DMS114 treated with DMSO at 0.1 percent for 48 hours (cell line): Measurements from ENCODE around the gene NAV2.
"Not testable (repeated sequence)": the region's sequence is repeated elsewhere in the genome, so short reads cannot be mapped to it uniquely, and the experiment has no call there.

ENCODE experiments used
- DNase-seq: peaks from one replicate; lab custom pipeline; 2025; ENCODE audit not compliant: unreplicated experiment; lab: John Stamatoyannopoulos, UW

Gene NAV2

DNA sequence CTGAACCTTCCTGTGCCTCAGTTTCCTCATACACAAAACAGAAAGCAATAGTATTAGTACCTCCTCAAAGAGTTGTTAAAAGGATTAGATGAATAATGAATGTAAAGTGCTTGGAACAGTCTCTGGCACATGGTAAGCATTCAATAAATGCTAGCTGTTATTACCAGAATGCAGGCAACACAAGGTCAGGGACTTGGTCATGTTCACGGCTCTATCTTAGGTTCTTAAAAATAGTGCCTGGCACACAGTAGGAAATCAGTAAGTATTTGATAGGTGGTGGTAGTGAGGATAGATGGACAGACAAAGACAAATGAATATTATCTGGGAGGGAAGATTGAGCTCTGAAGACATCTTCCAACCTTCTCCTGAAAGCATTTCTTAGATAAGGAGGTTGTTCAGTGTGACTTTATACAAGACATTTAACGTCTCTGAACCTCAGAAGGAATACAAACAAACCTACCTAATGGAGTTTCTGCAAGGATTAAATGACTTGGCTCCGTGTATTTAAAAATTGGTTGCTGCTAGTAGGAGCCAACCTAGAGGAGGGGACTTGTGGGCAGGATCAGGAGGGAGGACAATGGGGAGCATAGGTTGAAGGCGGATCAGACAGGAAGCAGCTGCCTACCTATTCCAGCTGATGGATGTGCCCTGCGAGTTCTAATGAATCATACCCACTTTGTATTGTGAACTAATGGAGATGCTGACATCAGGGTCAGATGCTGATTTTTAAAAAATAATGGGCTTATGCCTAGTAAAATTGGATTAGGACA lies 353.6 kb downstream of the NAV2 start:
- no peak for DNase-seq

DNA sequence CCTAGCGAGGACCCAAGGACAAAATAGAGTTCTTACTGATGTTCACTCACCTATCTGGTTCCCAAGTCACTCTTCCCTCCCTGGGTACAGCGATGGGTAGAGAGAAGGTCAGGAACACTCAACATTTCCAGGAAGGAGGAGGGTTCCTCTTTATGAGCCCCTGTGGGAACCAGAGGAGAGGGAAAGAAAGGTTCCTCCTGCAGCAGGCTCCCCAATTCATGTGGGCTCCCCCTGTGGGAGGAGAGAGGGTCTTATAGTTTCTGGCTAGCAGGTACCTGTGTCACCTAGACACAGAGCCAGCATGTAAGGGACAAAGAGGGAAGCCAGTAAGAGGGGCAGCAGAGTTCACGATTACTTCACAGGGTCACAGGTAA lies 354.1 kb downstream of the NAV2 start:
- DNase-seq, result no peak

DNA sequence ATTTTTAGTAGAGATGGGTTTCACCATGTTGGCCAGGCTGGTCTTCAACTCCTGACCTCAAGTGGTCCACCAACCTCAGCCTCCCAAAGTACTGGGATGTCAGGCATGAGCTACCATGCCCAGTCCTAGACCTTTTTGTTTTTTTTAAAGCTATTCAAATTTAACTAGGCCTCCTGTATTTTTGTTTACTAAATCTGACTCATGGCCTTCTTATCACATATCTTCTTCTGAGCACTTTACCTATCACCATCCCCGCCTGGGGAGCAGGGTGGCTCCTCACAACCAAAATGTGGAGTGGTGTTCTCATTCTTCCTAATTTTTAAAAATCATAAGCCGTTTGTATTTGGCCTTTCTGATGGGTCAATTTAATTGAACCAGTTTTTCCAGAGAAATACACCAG lies 355.0 kb downstream of the NAV2 start:
- DNase-seq, result no peak

DNA sequence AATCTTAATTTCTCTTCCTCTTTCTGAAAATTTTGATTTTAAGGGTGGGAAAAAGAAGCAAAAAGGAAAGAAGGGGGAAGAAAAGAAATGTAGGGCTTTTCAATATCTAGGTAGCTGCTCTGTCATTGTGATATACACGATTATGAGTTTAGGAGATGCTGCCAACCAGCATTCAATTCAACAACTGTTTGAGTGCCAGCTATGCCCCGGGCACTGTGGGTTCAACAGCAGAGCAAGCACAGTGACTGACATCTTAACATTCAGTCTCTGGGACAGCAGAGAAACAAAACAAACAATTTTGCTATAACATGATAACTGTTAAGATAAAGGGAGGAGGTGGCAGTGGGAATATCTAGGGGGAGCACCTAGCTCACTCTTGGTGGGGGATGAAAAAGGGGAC lies 356.1 kb downstream of the NAV2 start:
- no peak for DNase-seq

DNA sequence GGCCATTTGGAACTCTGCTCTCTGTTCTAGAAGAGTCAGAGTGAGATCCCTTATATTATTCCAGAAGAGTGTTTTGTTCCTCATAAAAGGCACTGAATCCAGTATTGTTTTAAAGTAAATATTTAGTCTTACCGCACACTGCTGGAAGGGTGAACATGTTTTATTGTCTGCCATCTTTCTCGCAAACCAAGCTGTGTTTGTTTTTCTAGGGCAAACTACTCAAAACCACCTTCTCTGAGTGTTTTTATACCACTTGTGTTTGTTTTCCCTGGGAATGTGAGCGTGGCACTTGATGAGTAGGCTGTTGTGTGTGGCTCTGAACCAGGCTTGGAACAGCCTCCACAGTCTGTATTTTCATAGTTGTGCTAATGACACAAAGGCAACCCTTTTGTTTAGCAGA lies 357.8 kb downstream of the NAV2 start:
- DNase-seq, result no peak

DNA sequence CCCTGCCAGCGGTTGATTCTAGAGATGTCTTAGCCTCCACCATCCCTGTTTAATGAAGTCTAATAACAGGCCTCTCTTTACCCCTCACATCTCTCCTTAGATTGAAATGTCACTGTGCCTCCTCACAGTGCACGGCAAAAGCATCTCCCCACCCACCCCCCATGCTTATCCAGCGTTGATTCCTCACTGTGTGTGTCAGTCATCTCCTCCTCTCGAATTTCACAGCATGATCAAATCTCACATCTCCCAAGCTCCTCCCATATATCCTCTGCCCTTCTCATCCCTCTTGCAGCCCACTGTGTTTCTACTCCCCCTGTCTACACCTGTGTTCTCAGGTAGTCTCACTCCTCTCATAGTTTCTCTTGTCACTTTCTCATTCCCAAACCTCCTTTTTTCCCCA lies 363.0 kb downstream of the NAV2 start:
- DNase-seq, result no peak

DNA sequence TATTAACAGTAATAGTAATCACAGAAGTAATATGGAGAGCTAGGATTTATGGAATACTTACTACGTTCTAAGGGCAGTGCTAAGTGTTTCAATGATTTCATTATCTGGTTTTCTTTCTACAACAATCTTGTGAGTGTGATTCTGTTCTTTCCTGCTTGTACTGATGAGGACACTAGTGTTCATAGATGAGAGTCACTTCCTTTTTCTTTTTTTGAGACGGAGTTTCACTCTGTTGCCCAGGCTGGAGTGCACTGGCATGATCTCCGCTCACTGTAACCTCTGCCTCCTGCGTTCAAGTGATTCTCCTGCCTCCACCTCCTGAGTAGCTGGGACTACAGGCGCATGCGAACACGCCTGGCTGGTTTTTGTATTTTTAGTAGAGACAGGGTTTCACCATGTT lies 366.2 kb downstream of the NAV2 start:
- DNase-seq, result no peak

DNA sequence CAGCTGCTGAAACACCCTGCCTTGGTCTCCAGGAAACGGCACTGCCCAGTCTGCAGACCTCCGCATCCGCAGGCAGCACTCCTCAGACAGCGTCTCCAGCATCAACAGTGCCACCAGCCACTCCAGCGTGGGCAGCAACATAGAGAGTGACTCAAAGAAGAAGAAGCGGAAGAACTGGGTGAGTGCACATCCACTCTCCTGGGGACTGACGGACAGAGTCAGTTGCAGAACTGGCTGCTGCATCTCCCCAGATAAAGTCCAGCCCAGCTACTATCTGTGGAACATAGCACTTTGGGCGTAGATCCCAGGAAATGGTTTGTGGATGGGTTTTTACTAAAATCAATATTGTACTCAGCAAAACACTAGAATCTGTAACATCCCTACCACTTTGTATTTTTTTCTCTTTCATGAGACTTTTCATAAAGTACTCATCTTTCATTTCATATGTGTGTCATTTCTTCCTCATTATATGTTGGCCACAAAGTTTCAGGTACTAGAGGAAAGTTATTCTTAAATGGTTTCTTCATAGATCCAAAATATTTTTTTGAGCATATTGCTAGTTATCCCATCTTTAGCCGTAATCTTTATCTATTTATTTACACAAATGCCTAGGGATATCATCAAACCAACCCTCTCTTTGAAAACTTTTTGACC lies 367.5 kb downstream of the NAV2 start:
- no peak for DNase-seq

DNA sequence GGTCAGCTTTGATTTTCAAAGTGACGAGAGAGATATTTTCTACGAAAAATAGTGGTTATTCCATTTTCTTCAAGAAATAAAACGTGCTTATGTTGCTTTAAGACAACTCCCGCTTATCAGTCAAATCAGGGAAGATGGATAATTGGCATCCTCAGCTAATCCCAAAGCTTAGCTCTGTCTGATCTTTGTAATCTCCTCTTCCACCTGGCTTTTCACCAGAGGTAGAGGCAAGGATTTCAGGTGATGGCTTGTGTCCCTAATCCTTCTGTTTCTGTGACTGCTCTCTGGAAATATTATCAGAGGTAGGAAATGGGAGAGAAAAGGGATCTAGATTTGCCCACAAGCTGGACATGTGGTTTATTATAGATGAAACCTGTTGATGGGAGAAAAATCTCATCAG lies 368.7 kb downstream of the NAV2 start:
- no peak for DNase-seq

DNA sequence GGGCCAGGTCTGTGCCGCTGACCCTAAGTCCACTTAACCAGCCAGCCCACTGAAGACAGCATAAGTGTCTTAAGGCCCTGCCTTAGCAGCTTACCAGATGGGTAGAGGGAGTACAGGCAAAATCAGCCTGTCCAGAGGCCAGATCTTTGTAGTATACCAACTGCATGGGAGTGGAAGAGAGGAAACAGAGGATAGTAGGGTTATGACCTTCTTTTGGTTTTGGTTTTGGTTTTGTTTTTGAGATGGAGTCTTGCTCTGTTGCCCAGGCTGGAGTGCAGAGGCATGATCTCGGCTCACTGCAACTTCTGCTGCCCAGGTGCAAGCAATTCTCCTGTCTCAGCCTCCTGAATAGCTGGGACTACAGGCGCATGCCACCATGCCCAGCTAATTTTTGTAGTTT lies 371.2 kb downstream of the NAV2 start:
- not testable (repeated sequence) for DNase-seq

DNA sequence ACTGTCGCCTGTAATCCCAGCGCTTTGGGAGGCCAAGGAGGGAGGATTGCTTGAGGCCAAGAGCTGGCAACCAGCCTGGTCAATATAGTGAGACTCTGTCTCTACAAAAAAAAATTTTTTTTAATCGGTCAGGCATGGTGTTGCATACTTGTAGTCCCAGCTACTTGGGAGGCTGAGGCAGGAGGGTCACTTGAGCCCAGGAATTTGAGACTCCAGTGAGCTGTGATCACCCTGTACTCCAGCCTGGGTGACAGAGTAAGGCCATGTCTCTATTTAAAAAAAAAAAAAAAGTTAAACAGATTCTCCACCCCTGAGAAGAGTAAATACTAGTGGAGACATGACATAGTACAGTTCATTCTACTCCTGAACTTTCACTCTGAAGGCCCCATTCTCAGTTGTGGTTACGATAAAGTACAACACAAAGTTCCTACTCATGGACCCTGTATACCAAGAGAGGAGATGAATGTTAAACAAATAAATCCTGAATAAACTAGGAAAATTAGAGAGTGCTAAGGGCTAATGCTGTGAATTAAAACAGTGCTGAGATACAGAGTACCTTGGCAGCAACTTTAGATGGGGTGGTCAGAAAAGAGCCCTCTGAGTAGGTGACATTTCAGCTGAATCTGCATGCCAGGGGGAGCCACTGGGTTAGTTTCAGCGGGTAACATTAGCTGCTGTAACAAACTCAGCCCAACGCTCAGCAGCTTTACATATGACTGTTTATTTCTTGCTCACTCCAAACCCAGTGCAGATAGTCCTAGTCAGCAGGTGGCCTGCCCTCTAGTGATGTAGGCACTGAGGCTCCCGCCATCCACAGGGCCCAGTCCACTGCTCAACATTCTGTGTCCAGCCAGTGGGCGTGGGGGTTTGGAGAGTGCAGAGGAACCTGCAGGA lies 372.5 kb downstream of the NAV2 start:
- no peak for DNase-seq

DNA sequence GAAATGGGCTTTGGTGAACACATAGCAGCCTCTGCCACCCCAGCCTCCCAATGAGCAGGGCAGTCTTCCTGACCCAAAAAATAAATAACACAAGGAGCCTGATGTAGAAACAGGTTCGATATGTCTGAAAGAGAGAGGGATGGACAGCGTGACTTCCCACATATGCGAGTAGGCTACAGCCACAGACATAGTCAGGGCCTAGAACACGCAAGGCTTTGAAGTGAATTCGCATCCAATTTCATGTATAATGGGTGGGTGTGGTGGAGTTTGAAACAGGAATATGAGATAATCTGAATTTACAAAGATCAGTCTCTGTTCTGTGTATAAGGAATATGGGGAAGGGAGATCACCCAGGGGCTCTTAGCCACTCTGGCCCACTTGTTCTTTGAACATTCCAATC lies 373.3 kb downstream of the NAV2 start:
- DNase-seq, result no peak

DNA sequence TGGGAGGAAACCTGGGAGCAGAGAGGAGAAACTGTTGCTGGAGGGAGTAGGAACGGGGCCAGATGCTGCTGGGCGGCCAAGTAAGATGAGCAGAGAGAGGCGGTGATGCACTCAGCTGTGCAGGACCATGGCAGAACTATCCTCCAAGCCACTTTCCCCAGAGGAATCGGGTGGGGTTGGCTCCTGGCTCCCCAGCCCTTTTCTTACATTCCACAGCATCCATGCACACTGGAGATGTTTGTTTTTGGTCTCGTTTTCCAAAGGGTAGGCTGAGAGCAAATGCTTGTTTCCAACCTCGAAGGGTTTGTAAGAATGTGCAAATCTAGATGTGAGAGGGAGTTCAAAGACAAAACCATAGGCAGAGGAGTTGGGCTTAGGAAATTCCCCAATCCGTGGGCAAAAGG lies 374.5 kb downstream of the NAV2 start:
- no peak for DNase-seq

DNA sequence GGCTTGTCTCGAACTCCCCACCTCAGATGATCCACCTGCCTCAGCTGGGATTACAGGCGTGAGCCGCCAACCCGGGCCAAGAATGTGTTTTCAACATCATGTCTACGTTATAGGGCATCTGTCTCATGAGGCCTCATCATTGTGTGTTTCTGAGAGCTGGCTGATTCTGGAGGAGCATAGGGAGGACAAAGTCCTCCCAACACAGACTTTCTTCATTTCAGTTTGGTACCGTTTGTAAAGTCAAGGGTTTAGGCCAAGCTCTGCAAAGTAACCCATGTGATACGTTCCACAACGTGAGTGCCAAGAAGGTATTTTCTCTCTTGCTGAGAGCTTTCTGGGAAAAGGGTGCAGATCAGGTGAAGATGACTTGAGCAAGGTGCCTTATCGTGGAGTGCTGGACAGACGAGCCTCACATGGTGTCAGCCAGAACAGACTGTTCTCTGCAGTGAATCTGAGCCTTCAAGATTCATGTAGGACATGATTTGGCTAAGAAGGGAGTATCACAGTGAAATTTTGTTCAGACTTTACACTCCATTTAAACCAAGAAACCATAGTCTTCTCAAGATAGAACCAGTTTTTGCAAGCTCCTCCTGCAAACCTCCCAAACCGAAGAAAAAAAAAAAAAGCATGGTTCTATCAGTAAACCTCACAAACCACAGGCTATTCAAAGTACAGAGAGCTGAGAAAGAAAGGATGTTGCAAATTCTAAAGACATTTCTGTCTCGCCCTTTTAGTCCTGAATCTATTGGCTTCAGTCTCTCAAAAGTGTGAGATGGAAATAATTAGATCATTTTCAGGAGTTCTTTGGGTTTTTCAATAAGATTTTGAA lies 376.0 kb downstream of the NAV2 start:
- no peak for DNase-seq

DNA sequence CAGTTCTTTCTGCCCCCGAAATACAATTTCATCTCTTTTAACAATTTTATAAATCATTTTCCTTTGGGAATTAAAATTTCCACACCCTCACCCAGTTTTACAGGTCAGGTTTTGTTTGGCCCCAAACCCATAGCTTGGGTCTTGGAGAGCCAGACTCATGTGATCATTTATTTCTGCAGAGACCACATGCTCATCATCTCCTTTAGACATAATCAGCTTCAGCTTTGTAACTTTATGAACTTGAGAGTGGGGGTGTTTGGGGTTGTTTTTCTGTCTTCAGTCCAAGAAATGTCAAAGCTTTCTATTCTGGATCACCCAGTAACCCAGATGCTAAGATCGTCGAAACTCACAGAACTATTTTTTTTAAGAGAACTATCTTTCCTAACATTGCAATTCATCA lies 376.7 kb downstream of the NAV2 start:
- no peak for DNase-seq

DNA sequence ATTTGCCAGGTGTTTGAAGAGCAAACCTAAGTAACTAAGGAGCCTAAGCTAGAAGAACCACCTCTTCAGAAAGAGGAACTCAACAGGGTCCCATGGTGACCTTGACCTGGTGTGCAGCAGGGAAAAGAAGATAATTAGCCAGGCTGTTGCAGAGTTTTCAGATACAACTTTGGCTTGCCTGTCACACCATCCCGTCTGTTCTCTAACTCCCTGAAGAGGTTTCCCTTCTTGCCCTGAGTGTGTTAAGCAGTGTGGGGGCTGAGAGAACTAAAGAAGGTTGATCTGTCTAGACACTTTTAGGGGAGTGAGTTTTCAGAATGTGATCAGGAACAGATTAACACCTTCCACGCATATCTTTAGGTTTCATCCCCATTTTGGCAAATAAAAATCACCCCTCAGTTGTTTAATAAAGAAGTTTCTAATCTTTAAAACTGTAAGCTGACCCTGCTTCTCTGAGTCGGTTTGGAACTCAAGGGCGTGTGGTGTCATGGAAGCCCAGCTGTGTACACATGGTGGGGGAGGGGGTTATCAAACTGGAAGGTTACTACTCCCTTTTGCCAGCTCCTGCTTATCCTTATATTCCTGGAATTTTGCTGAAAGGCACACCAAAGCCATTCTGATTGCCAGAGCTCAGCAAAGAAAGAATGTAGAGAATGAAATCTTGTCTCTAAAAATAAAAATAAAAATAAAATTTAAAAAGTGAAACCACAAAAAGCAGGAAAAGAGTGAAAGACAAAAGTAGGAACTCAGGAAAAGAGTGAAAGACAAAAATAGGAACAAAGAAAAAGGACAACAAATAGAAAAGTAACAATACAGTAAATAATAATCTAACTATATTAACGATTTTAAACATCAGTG lies 377.4 kb downstream of the NAV2 start:
- no peak for DNase-seq

DNA sequence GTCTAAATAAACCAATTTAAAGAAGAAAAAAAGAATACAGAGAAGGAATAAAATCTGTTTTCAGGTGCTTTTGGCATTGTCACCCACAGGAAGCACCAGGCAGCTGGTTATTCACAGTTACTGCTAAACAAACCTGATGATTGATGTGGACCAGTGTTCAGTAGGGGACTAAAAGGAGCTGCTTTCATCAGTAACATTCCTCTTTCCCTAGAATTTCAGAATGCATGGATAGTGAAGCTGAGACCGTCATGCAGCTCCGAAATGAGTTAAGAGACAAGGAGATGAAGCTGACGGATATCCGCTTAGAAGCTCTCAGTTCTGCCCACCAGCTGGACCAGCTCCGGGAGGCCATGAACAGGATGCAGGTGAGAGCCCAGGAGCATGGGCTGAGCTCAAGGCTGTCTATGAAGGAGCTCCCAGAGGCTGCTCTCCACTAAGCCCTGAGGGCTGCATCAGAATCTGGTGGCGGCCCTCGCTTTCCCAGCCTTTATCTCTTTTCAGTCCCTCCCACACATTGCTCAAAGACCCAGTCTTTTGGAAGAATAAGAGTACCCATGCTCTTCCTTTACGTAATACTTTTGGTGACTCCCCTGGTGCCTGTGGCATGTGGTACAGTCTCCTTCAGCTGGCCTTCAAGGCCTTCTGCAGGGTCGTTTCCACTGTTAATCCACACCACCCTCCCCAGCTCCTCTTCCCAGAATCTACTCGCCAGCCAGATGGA lies 378.2 kb downstream of the NAV2 start:
- no peak for DNase-seq

DNA sequence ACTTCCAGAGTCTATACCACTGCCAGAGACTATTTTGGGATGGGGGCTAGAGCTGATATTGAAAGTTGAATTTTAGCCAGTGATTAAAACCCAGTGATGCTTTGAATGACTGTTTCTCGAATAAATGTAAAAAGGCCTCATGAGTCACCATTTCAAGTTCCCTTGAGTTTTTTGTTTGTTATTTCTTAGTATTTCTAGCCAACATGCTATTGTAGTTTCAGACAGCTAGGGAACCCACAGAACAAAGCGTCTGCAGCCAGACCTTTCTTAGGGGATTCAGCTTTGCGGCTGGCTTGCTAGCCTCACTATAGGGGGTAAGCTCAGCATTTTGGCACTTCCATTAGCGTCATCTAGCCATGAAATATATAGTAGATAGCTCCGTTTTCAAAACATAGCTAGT lies 381.1 kb downstream of the NAV2 start:
- no peak for DNase-seq

DNA sequence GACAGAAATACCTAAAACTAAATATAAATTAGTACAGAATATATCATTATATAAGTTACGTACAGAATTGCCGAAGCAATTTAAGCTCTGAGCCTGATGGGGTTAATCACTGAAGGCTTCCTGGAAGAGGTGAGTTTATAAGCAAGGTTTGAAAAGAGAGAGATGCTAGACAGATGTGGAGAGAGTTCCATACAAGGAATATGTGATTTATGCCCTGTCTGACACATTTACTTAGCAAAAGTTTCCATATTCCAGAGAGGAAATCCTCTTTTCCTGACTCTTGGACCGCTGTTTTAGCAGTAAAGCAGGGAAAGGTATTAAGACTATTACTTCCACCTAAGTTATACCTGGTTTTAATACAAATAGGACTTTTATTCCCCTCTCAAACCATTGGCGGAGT lies 382.6 kb downstream of the NAV2 start:
- no peak for DNase-seq
